ENCODE data around the gene TRPV3.
"Not testable (repeated sequence)": the region's sequence is repeated elsewhere in the genome, so short reads cannot be mapped to it uniquely, and the experiment has no call there.

Gene TRPV3

GRCh38 chr17:3573246-3574100 lies 15.9 kb upstream of the TRPV3 start:
- no peak for DNase-seq

- no peak for DNase-seq
Measured at GRCh38 chr17:3572231-3572630, 14.6 kb upstream of the TRPV3 start.

- DNase-seq, result no peak
Measured at GRCh38 chr17:3571043-3571900, 13.7 kb upstream of the TRPV3 start.

GRCh38 chr17:3569534-3570137 lies 12.0 kb upstream of the TRPV3 start:
- DNase-seq, result no peak

- DNase-seq, result no peak
Measured at GRCh38 chr17:3566551-3566950, 8.9 kb upstream of the TRPV3 start.

GRCh38 chr17:3565143-3565542 lies 7.5 kb upstream of the TRPV3 start:
- DNase-seq, result no peak

- not testable (repeated sequence) for DNase-seq
Measured at GRCh38 chr17:3564241-3564640, 6.6 kb upstream of the TRPV3 start.

- no peak for DNase-seq
Measured at GRCh38 chr17:3559270-3559645, 1.6 kb upstream of the TRPV3 start.

GRCh38 chr17:3558603-3559269 lies 1.1 kb upstream of the TRPV3 start:
- peak; percentile 53 for DNase-seq

GRCh38 chr17:3556916-3557767 lies 470 bp downstream of the TRPV3 start:
- no peak for DNase-seq

- no peak for DNase-seq
Measured at GRCh38 chr17:3556239-3556915, 1.2 kb downstream of the TRPV3 start.

GRCh38 chr17:3555189-3555796 lies 2.3 kb downstream of the TRPV3 start:
- DNase-seq, result no peak

- DNase-seq, result no peak
Measured at GRCh38 chr17:3554440-3554839, 3.2 kb downstream of the TRPV3 start.

GRCh38 chr17:3553419-3554401 lies 3.9 kb downstream of the TRPV3 start:
- DNase-seq, result no peak

- DNase-seq, result no peak
Measured at GRCh38 chr17:3552916-3553315, 4.7 kb downstream of the TRPV3 start.

GRCh38 chr17:3551189-3551588 lies 6.4 kb downstream of the TRPV3 start:
- DNase-seq, result no peak

GRCh38 chr17:3549610-3550162 lies 7.9 kb downstream of the TRPV3 start:
- no peak for DNase-seq

GRCh38 chr17:3547628-3548027 lies 10.0 kb downstream of the TRPV3 start:
- no peak for DNase-seq

- DNase-seq, result no peak
Measured at GRCh38 chr17:3546997-3547396, 10.6 kb downstream of the TRPV3 start.

Data from NCI-H226 (cell line).